Ascending aorta (tissue), 2 donors: Measurements from ENCODE around the gene CHCHD3. TPM values are rescaled to one million over a fixed set of nuclear protein-coding genes. Genes with fewer than 3 reads are reported as not detected.

ENCODE experiments used
- DNase-seq, 2 donors: peaks; one replicate each; pipeline ENCODE4 v3.0.0-alpha.2; 2019; ENCODE audit warnings: low spot score in 2 of 2
- H3K27ac ChIP-seq, 2 donors: fragments of 200-600 bp; sonication (generic); one replicate each; pipeline ENCODE4 v1.5.1; 2016 to 2017; ENCODE audit warnings: mild to moderate bottlenecking in 1 of 2
- H3K27me3 ChIP-seq: fragments of 200-600 bp; sonication (generic); one replicate; pipeline ENCODE4 v1.5.1; 2017
- H3K36me3 ChIP-seq, 2 donors: fragments of 200-600 bp; sonication (generic); one replicate each; pipeline ENCODE4 v1.5.1; 2016
- H3K4me1 ChIP-seq, 2 donors: fragments of 200-600 bp; sonication (generic); one replicate each; pipeline ENCODE4 v1.5.1; 2016 to 2017; ENCODE audit warnings: mild to moderate bottlenecking in 1 of 2
- H3K4me3 ChIP-seq, 2 donors: fragments of 200-600 bp; sonication (generic); one replicate each; pipeline ENCODE4 v1.5.1; 2016 to 2017; ENCODE audit warnings: mild to moderate bottlenecking in 1 of 2
- H3K9me3 ChIP-seq, 2 donors: fragments of 200-600 bp; sonication (generic); one replicate each; pipeline ENCODE4 v1.5.1; 2016
- intact Hi-C: fragments of 100-400 bp; cut with DNase I; formaldehyde crosslinking; loops from one replicate; pipeline ENCODE4 v1.15.1; 2023
- total RNA-seq: library from RNA; depleted of rRNA; stranded (reverse); fragments of >200 nt; gene quantifications from one replicate; pipeline ENCODE4 v1.1.0, GENCODE V29; 2016
- TF ChIP-seq, protein P1 (sequence below), 3 experiments: fragments of 200-600 bp in 2 of 3; fragments of 450-650 bp in 1 of 3; sonication (generic) in 2 of 3; IDR thresholded peaks; one replicate each; pipeline ENCODE4 v1.5.1; 2016 to 2019; ENCODE audit warnings: antibody characterized with exemption in 3 of 3, mild to moderate bottlenecking in 1 of 3, moderate library complexity in 1 of 3

The CHCHD3 gene
- total RNA-seq, 1 donor from 2014 or later: 26.2 TPM

DNA sequence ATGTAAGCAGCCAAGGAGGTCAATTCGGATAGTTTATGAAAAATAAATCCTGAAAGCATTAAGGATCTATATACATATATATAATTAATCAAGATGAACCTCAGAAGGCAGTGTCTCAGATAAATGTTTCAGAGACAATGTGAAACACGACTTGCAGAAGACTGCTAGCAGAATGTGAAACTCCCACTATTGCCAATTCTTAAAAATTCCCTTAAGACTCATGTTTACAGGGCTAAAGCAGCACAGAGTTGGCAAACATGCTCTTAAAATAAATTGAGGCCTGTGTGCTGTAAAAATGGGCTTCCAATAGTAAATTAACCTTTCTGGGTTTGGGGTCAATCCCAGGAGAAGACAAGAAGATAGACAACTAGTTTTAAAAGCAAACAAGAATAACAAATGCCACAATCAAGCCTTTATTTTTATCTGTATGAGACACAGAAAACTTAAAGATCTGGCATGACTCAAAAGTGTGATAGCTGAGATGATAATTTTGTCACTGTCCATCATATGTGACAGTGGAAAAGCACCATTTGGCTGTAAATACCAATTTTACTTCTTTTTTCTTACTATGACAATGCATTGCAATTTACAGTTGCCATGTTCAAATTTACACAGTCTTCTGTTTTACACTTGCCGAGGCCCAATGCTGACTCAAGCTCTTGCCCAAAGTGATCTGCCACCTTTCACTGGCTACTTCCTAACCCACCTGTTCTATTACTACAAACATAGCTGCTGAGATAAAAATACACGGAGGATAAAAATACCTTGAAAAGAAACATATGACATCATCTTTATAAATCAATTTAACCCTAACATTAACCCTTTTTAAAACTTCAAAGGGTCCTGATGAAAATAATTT lies 78.6 kb downstream of the CHCHD3 start:
- Histone ChIP-seq H3K4me1 (peaks cover 6 to 9% of the 10 kb centered on the region in 2 donors), H3K27me3 (no peaks in the 10 kb centered on the region), H3K9me3 (peaks cover 0 to 8% of the 10 kb centered on the region in 2 donors), H3K27ac (no peak overlapping the region), H3K4me3 (no peak overlapping the region), H3K36me3 (no peaks in the 10 kb centered on the region)
- TF ChIP-seq, protein P1, sequence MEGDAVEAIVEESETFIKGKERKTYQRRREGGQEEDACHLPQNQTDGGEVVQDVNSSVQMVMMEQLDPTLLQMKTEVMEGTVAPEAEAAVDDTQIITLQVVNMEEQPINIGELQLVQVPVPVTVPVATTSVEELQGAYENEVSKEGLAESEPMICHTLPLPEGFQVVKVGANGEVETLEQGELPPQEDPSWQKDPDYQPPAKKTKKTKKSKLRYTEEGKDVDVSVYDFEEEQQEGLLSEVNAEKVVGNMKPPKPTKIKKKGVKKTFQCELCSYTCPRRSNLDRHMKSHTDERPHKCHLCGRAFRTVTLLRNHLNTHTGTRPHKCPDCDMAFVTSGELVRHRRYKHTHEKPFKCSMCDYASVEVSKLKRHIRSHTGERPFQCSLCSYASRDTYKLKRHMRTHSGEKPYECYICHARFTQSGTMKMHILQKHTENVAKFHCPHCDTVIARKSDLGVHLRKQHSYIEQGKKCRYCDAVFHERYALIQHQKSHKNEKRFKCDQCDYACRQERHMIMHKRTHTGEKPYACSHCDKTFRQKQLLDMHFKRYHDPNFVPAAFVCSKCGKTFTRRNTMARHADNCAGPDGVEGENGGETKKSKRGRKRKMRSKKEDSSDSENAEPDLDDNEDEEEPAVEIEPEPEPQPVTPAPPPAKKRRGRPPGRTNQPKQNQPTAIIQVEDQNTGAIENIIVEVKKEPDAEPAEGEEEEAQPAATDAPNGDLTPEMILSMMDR (IDR thresholded peaks at IDR 0.05): no peak
- DNase-seq: no peak
- intact Hi-C loops: no loop called here

GRCh38 chr7:133001727-133002126 lies 80.2 kb downstream of the CHCHD3 start:
- Histone ChIP-seq H3K4me3 (no peak overlapping the region), H3K27ac (no peak overlapping the region), H3K27me3 (no peaks in the 10 kb centered on the region), H3K36me3 (no peaks in the 10 kb centered on the region), H3K4me1 (peaks cover 6 to 10% of the 10 kb centered on the region in 2 donors), H3K9me3 (peaks cover 0 to 7% of the 10 kb centered on the region in 2 donors)
- intact Hi-C loops: no loop called here
- no peak for DNase-seq
- TF ChIP-seq, protein P1 (IDR thresholded peaks at IDR 0.05): no peak

DNA sequence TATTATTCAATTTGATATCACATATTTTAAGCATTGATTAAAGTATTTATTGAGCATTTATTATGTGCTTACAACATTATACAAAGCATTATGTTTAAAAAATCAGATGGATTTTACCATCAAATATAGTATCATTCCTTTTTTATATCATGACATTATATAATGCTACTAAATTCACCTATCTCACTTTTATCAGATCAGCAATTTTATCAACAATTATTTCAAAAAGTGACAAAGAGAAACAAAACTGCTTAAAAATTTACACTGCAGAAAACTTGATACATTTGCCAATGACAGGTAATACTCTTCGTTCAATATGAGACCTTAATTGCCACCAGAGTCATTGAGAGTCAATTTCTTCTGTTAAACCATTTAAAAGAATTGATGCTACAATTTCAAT lies 82.0 kb downstream of the CHCHD3 start:
- H3K4me3 ChIP-seq: no peak overlapping the region
- TF ChIP-seq, protein P1 (IDR thresholded peaks at IDR 0.05): no peak
- H3K36me3 ChIP-seq: no peaks in the 10 kb centered on the region
- H3K9me3 ChIP-seq: no peaks in the 10 kb centered on the region
- peaks cover 6 to 10% of the 10 kb centered on the region in 2 donors for H3K4me1 ChIP-seq
- no peak overlapping the region for H3K27ac ChIP-seq
- no peaks in the 10 kb centered on the region for H3K27me3 ChIP-seq
- no peak for DNase-seq
- intact Hi-C loops: loop anchor here (5.0 kb wide), 1 partner anchor 52 kb away; no protein-coding TSS in a partner anchor

DNA sequence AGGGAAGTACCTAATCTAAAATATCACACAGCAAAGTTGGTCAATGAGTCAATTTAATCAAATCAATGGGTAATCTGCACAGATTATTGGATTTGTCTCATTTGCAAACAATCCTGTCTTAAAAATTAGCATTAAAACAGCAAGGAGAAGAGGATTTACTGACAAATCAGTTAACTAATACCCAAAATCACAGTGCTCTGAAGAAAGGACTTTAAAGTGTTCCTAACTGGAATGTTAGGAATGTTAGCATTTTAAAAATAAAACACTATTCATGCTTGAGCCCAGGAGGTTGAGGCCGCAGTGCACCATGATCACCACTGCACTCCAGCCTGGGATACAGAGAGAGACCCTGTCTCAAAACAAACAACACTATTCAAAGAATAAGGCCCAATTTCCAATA lies 83.1 kb downstream of the CHCHD3 start:
- peaks cover 6 to 10% of the 10 kb centered on the region in 2 donors for H3K4me1 ChIP-seq
- intact Hi-C loops: loop anchor here (5.0 kb wide), 1 partner anchor 54 kb away; no protein-coding TSS in a partner anchor
- no peaks in the 10 kb centered on the region for H3K36me3 ChIP-seq
- H3K27ac ChIP-seq: no peak overlapping the region
- H3K27me3 ChIP-seq: no peaks in the 10 kb centered on the region
- TF ChIP-seq, protein P1 (IDR thresholded peaks at IDR 0.05): no peak
- no peaks in the 10 kb centered on the region for H3K9me3 ChIP-seq
- DNase-seq: no peak
- H3K4me3 ChIP-seq: no peak overlapping the region

GRCh38 chr7:132997505-132997904 lies 84.4 kb downstream of the CHCHD3 start:
- peaks cover 6 to 10% of the 10 kb centered on the region in 2 donors for H3K4me1 ChIP-seq
- TF ChIP-seq, protein P1 (IDR thresholded peaks at IDR 0.05): no peak
- intact Hi-C loops: loop anchor here (5.0 kb wide), 1 partner anchor 55 kb away; no protein-coding TSS in a partner anchor
- DNase-seq: no peak
- no peak overlapping the region for H3K4me3 ChIP-seq
- H3K27me3 ChIP-seq: no peaks in the 10 kb centered on the region
- H3K36me3 ChIP-seq: no peaks in the 10 kb centered on the region
- no peaks in the 10 kb centered on the region for H3K9me3 ChIP-seq
- H3K27ac ChIP-seq: no peak overlapping the region
